LNCaP clone FGC (cell line): ENCODE data around the gene APCDD1L.
"Not testable (repeated sequence)": the region's sequence is repeated elsewhere in the genome, so short reads cannot be mapped to it uniquely, and the experiment has no call there.

Experiments
- DNase-seq: peaks from one replicate; pipeline ENCODE4 v3.0.0-alpha.2; 2011; ENCODE audit warnings: low read depth
- H3K4me3 ChIP-seq: 2 replicates; pipeline ENCODE4 v1.5.1; 2011; ENCODE audit warnings: mild to moderate bottlenecking, low read depth, low read length, control low read depth
- TF ChIP-seq, protein P1 (sequence below): IDR thresholded peaks from 2 replicates; pipeline ENCODE4 v1.5.1; 2012; ENCODE audit warnings: mild to moderate bottlenecking; ENCODE audit not compliant: control insufficient read depth, insufficient read depth; ENCODE audit errors: extremely low read depth

Gene APCDD1L

DNA sequence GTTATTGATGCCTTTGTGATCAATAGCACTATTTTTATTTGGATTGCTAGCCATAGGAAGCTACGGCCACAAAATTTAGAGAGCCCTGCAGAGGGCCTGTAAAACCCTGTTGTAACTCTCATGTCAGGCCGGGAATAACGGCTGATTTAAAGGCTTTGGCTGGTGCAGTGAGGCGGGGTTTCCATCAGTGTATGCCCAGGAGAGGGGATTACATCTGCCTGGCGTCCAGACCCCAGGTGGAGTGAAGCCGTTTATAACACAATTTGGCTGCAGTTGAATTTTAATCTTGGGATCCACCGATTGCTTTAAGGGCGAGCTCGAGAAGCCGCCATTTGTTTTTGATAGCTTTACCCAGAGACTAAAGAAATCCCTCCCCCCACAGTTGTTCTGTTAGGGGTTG is 29.1 kb upstream of the APCDD1L start:
- TF ChIP-seq, protein P1, sequence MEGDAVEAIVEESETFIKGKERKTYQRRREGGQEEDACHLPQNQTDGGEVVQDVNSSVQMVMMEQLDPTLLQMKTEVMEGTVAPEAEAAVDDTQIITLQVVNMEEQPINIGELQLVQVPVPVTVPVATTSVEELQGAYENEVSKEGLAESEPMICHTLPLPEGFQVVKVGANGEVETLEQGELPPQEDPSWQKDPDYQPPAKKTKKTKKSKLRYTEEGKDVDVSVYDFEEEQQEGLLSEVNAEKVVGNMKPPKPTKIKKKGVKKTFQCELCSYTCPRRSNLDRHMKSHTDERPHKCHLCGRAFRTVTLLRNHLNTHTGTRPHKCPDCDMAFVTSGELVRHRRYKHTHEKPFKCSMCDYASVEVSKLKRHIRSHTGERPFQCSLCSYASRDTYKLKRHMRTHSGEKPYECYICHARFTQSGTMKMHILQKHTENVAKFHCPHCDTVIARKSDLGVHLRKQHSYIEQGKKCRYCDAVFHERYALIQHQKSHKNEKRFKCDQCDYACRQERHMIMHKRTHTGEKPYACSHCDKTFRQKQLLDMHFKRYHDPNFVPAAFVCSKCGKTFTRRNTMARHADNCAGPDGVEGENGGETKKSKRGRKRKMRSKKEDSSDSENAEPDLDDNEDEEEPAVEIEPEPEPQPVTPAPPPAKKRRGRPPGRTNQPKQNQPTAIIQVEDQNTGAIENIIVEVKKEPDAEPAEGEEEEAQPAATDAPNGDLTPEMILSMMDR: no peak
- no peak for DNase-seq
- H3K4me3 ChIP-seq: no peak overlapping the region

DNA sequence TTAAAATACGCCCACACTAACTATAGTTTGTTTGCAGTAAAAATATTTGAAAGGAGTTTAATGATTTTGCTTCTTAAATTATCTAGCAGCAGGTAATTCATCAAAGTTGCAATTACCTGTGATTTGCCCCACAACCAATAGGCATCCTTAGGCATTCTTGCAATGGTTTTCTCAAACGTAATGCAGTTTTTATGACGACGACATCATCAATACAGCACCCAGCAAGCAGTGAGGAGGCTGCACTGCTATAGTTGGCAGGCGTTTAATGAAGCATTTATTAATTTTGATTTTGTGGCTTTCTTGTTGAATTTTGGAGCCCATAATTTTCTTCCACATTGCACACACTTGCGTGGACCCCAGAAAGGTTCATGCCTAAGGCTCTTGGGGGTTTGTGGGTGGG is 28.1 kb upstream of the APCDD1L start:
- DNase-seq: no peak
- TF ChIP-seq, protein P1: no peak
- H3K4me3 ChIP-seq: no peak overlapping the region

DNA sequence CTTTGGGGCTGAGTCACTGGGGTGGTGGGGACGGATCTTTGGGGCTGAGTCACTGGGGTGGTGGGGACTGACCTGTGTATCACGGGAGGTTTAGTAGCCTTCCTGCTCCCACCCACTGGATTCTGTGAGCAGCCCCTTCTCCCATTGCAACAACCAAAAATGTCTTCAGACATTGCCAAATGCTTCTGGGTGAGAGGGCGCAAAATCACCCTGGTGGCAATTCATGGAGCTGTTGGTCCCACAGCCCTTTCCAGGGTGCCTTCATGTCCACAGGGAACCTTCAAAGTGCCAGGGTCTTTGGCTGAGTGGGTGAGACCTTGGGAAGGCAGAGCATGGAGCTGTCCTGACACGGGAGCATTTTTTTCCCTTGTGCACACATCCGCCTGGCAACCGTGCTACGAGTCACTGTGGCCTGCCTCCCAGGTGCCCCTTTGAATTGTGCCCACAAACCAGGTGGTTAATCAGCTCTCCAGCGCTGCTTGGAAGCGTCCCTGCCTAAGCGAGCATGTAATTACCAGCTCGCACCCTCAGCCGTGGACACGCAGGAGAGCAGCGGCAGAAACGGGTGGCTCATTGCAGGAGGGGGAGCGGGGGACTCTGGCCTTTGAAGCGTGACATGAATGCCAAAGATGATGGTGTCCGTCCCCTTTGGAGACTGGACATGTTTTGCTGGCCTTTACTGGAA is 27.4 kb upstream of the APCDD1L start:
- no peak overlapping the region for H3K4me3 ChIP-seq
- TF ChIP-seq, protein P1: no peak
- no peak for DNase-seq

DNA sequence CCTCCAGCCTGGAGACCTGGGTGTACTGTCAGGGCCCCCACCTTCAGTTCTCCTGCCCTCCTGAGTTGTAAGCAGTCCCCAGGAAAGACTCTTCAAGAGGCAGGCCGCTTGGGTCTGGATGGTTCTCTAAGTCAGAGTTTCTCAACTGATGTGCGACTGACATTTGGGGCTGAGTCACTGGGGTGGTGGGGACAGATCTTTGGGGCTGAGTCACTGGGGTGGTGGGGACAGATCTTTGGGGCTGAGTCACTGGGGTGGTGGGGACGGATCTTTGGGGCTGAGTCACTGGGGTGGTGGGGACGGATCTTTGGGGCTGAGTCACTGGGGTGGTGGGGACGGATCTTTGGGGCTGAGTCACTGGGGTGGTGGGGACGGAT is 26.8 kb upstream of the APCDD1L start:
- H3K4me3 ChIP-seq, DNase-seq: not testable (repeated sequence)

DNA sequence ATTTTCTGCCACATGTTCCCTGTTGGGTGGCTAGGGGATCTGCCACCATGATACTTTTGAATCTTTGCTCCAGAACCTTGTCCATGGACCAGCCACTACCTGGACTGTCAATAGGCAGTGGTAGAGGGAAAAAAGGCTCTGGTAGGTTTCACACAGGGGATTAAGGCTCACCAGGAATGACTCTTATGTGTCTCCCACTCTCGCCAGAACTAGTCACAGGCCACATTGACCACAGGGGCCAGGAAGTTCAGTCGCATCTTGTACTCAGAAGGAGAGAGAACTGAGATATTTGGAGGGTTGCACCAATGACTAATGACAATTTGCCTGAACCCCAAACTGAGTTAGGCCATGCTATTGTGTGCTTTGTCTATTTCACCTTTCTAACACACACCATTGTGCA is 23.6 kb upstream of the APCDD1L start:
- TF ChIP-seq, protein P1: no peak
- H3K4me3 ChIP-seq: no peak overlapping the region
- DNase-seq: no peak

DNA sequence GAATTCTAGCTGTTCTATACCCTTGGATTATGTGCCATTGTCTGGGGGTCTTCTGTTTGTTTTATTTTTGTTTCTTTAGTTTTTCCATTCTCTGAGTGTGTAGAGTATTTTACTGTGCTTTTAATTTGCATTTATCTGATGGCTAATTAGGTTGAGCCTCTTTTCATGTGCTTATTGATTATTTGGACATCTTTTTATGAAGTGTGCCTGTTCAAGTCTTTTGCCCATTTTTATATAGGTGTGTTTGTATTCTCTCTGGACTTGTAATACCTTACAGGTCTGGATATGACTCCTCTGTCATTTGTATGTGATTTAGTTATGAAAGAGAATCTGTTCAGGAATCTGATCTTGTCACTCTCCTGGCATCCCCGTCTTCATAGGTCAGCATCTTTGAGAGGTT is 22.6 kb upstream of the APCDD1L start:
- TF ChIP-seq, protein P1: no peak
- H3K4me3 ChIP-seq: no peak overlapping the region
- no peak for DNase-seq

DNA sequence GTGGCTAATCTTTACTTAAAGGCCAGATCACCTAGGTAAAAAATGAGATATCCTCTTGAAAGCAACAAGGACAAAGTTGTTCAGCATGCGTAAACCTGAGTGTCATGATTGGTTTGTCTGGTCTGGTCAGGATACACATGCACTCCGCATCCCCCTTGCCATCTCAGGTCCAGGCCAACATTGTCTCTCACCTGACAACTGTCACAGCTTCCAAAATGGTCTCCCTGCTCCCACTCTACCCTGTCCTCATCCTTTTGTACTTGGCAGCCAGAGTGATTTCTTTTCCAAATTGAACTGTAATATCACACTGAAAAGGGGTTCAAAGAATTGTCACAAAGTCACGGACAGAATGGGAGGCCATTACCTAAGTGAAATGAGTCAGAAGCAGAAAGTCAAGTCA is 21.1 kb upstream of the APCDD1L start:
- no peak for DNase-seq
- no peak overlapping the region for H3K4me3 ChIP-seq
- TF ChIP-seq, protein P1: no peak

DNA sequence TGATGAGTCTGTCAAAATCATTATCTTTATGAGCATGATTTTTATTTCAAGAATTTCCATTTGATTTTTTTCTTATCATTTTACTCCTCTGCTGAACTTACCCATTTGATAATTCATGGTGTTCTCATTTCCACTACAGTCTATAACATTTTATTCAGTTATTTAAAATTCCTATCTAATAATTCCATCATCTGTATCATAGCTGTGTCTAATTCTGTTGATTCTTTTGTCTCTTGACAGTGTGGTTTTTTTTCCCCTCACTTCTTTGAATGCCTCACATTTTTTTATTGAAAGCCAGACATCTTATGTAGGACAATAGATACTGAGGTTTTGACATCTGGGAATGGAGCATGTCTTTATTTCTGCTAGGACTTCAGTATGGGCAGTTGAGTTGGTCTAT is 16.5 kb upstream of the APCDD1L start:
- TF ChIP-seq, protein P1: no peak
- H3K4me3 ChIP-seq: no peak overlapping the region
- no peak for DNase-seq
